ACHN (cell line): ENCODE data around the gene PIEZO1.
"Not testable (repeated sequence)": the region's sequence is repeated elsewhere in the genome, so short reads cannot be mapped to it uniquely, and the experiment has no call there.

ENCODE experiments used
- DNase-seq: peaks from one replicate; pipeline ENCODE4 v3.0.0-alpha.2; 2015
- in situ Hi-C: cut with HindIII; loops from 2 replicates; pipeline ENCODE4 v1.10.0; 2017; ENCODE audit warnings: low sequenced_read_pairs, low pct_ligation_motif_present, low pct_unique_long_range_greater_than_20kb

The PIEZO1 gene

GRCh38 chr16:88785106-88785924 is at the start of gene PIEZO1:
Gene PIEZO1, minus strand, starts transcription at chr16:88785220. Its CDS starts 256 bp downstream, at chr16:88784964.
- in situ Hi-C loops, result loop anchor here (10.0 kb wide), 1 partner anchor 111 kb away; no protein-coding TSS in a partner anchor
- peak; percentile 75 for DNase-seq

DNA sequence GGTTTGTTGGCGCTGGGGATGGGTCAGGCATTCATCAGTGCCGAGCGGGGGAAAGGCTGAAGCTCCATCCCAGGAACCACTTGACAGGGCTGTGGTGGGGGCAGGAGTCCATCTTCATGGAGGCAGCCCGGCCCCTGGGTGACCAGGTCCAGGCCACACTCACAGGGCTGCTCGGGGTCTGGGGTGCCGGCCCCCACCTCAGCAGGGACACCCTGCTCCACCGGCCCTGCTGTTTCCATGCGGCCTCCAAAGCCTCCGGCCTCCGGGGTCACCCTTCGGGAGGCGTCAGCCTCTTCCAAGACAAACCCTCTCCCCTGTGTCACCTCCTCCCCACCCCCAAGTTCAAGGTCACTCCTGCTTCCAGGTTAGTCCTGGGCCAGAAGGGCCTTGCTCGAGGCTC is 49.6 kb upstream of the PIEZO1 start:
- no peak for DNase-seq
- in situ Hi-C loops, result no loop called here

GRCh38 chr16:88833086-88833485 is 48.1 kb upstream of the PIEZO1 start:
- in situ Hi-C loops, result no loop called here

GRCh38 chr16:88831838-88832237 is 46.8 kb upstream of the PIEZO1 start:
- in situ Hi-C loops, result no loop called here
- peak; percentile 37 for DNase-seq

More at GRCh38 chr16:88833086-88833485, 48.1 kb upstream of the PIEZO1 start:
- DNase-seq, result no peak

GRCh38 chr16:88830783-88831182 is 45.8 kb upstream of the PIEZO1 start:
- DNase-seq, result no peak
- in situ Hi-C loops, result no loop called here

GRCh38 chr16:88830258-88830657 is 45.2 kb upstream of the PIEZO1 start:
- in situ Hi-C loops, result no loop called here
- DNase-seq, result no peak

- in situ Hi-C loops, result no loop called here
- DNase-seq, result no peak
Observed at GRCh38 chr16:88828711-88829110, 43.7 kb upstream of the PIEZO1 start.

GRCh38 chr16:88827727-88828126 is 42.7 kb upstream of the PIEZO1 start:
- in situ Hi-C loops, result no loop called here
- DNase-seq, result no peak

- in situ Hi-C loops, result no loop called here
Observed at GRCh38 chr16:88826070-88826840, 41.2 kb upstream of the PIEZO1 start.

DNA sequence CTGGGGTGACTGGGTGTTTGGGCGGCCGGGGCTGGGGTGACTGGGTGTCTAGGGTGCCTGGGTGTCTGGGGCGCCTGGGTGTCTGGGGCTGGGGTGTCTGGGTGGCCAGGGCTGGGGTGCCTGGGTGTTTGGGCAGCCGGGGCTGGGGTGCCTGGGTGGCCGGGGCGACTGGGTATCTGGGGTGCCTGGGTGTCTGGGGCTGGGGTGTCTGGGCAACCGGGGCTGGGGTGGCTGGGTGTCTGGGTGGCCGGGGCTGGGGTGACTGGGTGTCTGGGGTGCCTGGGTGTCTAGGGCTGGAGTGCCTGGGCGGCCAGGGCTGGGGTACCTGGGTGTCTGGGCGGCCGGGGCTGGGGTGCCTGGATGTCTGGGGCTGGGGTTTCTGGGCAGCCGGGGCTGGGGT is 40.1 kb upstream of the PIEZO1 start:
- DNase-seq, result no peak
- in situ Hi-C loops, result no loop called here

More at GRCh38 chr16:88826070-88826840, 41.2 kb upstream of the PIEZO1 start:
- no peak for DNase-seq

DNA sequence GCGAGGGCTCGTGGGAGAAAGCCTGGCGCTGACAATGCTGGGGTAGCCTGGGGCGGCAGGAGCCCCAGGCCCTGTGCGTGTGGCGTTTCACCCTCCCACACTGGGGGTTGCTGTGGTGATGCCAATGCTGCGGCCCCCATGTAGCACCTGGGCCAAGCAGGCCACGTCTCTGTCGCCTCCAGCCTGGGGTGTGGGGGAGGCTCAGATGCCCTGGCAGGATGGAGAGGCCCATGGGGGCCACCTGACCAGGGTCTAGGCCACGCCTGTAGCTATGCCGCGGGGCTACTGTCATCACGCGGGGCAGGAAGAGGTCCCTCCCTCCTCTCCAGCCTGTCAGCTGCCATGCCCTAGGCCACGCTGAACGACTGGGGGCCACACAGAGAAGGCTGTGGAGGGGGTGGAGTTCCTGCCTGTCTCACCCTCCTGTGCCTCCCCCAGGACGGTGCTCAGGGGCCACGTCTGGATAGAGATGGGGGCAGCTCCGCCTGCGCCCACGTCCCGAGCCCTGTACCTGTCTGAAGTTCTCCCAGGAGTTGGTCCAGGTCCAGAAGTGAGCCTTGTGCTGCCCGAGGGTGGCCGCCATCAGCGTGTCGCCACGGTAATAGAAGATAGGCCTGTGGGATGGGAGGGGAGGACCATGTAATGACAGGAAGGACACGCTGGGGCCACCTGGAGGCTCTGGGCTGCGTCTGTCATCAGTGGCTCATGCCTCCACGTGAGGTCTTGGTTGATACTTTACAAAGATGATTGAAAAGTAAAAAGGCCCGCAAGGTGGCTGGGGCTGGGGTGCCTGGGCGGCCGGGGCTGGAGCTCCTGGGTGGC is 39.4 kb upstream of the PIEZO1 start:
- in situ Hi-C loops, result no loop called here
- DNase-seq, result no peak

- in situ Hi-C loops, DNase-seq: not testable (repeated sequence)
Observed at GRCh38 chr16:88823646-88824045, 38.6 kb upstream of the PIEZO1 start.

DNA sequence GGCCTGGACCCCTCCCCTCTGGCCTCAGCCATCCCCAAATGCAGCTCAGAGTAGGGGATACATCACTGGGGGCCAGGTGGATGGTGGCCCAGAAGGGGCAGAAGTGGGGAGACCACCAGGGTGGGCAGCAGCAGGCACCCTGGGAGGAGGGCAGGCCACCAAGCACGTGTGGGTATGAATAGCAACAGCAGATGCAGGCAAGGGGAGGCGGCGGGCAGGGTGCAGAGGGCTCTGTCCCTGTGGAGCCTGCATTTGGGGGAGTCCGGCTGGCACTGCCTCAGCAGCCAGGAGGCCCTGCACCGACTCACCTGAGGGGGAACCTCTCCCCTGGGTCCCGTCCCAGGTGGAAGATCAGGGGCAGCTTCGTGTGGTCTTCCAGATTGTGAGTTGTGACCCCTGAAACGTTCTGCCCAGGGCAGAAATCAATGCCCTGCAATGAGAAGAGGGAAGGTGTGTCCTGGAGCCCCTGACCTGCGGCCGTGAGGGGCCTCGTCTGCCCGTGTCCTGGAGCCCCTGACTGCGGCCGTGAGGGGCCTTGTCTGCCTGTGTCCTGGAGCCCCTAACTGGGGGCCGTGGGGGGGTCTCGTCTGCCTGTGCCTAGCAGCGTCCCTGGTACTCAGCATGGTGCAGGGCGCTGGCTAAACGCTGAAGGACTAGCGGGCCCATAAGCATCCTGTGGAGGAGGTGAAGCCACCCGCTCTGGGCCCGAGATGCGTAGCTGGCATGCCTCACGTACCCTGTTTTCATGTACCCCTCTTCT is 37.4 kb upstream of the PIEZO1 start:
- in situ Hi-C loops, result no loop called here
- DNase-seq, result no peak

- in situ Hi-C loops, result no loop called here
Observed at GRCh38 chr16:88821168-88821850, 36.3 kb upstream of the PIEZO1 start.

GRCh38 chr16:88820385-88821025 is 35.5 kb upstream of the PIEZO1 start:
- DNase-seq, result no peak
- in situ Hi-C loops, result no loop called here

More at GRCh38 chr16:88821168-88821850, 36.3 kb upstream of the PIEZO1 start:
- no peak for DNase-seq

GRCh38 chr16:88819126-88819525 is 34.1 kb upstream of the PIEZO1 start:
- DNase-seq, result no peak
- in situ Hi-C loops, result no loop called here

GRCh38 chr16:88818575-88818874 is 33.5 kb upstream of the PIEZO1 start:
- in situ Hi-C loops, result no loop called here
- no peak for DNase-seq
